GM12891 (cell line): Measurements from ENCODE around the gene PCK1.

Source experiments
- DNase-seq: peaks from one replicate; pipeline ENCODE4 v3.0.0; 2011; ENCODE audit warnings: low spot score; ENCODE audit not compliant: insufficient read length
- FAIRE-seq: peaks from 2 replicates; lab custom pipeline; 2011; peaks lifted over from hg19 to GRCh38; lab: Jason Lieb, UNC
- PAX5 ChIP-seq: IDR thresholded peaks from 2 replicates; pipeline ENCODE4 v1.6.1; 2011; ENCODE audit warnings: low read length, moderate library complexity, mild to moderate bottlenecking; ENCODE audit not compliant: insufficient read depth, severe bottlenecking
- POLR2A ChIP-seq: IDR thresholded peaks from 2 replicates; pipeline ENCODE4 v1.6.1; 2011; ENCODE audit warnings: low read depth, low read length, control low read depth
- POLR2AphosphoS5 ChIP-seq: IDR thresholded peaks from 2 replicates; pipeline ENCODE4 v1.6.1; 2011; ENCODE audit warnings: low read depth, low read length, control low read depth
- POU2F2 ChIP-seq: IDR thresholded peaks from 2 replicates; pipeline ENCODE4 v1.6.1; 2011; ENCODE audit warnings: low read depth, mild to moderate bottlenecking, control low read depth, low read length, moderate library complexity
- SPI1 ChIP-seq: IDR thresholded peaks from 2 replicates; pipeline ENCODE4 v1.6.1; 2011; ENCODE audit warnings: low read depth, low read length, control low read depth
- TAF1 ChIP-seq: IDR thresholded peaks from 2 replicates; pipeline ENCODE4 v1.6.1; 2011; ENCODE audit warnings: low read depth, low read length, control low read depth

The PCK1 gene

GRCh38 chr20:57600320-57601210 lies 39.7 kb downstream of the PCK1 start:
- DNase-seq: no peak
- no peak for TF ChIP-seq TAF1
- TF ChIP-seq PAX5: no peak
- no peak for TF ChIP-seq SPI1
- TF ChIP-seq POLR2A: no peak
- no peak for TF ChIP-seq POU2F2
- no peak for TF ChIP-seq POLR2AphosphoS5
- no peak for FAIRE-seq

- FAIRE-seq (no peak), DNase-seq (no peak)
- no peak for TF ChIP-seq POLR2AphosphoS5
- no peak for TF ChIP-seq SPI1
- no peak for TF ChIP-seq PAX5
- no peak for TF ChIP-seq TAF1
- TF ChIP-seq POU2F2: no peak
- TF ChIP-seq POLR2A: no peak
Measured at GRCh38 chr20:57601211-57601570, 40.3 kb downstream of the PCK1 start.

GRCh38 chr20:57601737-57602136 lies 40.8 kb downstream of the PCK1 start:
- no peak for FAIRE-seq
- TF ChIP-seq POU2F2 (no peak), PAX5 (no peak)
- no peak for DNase-seq

GRCh38 chr20:57603120-57603519 lies 42.2 kb downstream of the PCK1 start:
- no peak for DNase-seq
- FAIRE-seq: no peak
- TF ChIP-seq SPI1 (peak; percentile 34; the same call in 1 of the 2 replicates), POLR2A (no peak)

- TF ChIP-seq SPI1 (no peak; the same call in 1 of the 2 replicates), POLR2AphosphoS5 (no peak), POLR2A (no peak), POU2F2 (no peak), TAF1 (no peak), PAX5 (no peak)
- DNase-seq (no peak), FAIRE-seq (no peak)
Measured at GRCh38 chr20:57605045-57605444, 44.1 kb downstream of the PCK1 start.

GRCh38 chr20:57605878-57606277 lies 45.0 kb downstream of the PCK1 start:
- no peak for FAIRE-seq
- no peak for TF ChIP-seq TAF1
- DNase-seq: no peak

- no peak for DNase-seq
- FAIRE-seq: no peak
- TF ChIP-seq PAX5 (no peak), POLR2A (no peak), POU2F2 (no peak), TAF1 (no peak), SPI1 (no peak), POLR2AphosphoS5 (no peak)
Measured at GRCh38 chr20:57608516-57608915, 47.6 kb downstream of the PCK1 start.

GRCh38 chr20:57609086-57609841 lies 48.4 kb downstream of the PCK1 start:
- TF ChIP-seq POLR2AphosphoS5 (no peak), POU2F2 (no peak), PAX5 (no peak), SPI1 (no peak), POLR2A (no peak), TAF1 (no peak)
- DNase-seq (no peak), FAIRE-seq (no peak)

GRCh38 chr20:57609842-57610167 lies 48.9 kb downstream of the PCK1 start:
- TF ChIP-seq SPI1 (no peak), POLR2AphosphoS5 (no peak), POLR2A (no peak), PAX5 (no peak), TAF1 (no peak), POU2F2 (no peak)
- FAIRE-seq: no peak
- no peak for DNase-seq

- TF ChIP-seq PAX5: no peak
- TF ChIP-seq POLR2AphosphoS5: no peak
- TF ChIP-seq SPI1: no peak
- no peak for TF ChIP-seq TAF1
- no peak for TF ChIP-seq POU2F2
- no peak for TF ChIP-seq POLR2A
- DNase-seq (no peak), FAIRE-seq (no peak)
Measured at GRCh38 chr20:57610261-57610952, 49.5 kb downstream of the PCK1 start.
